DOHH2 (cell line): Measurements from ENCODE around the gene MRPL58.
"Not testable (repeated sequence)": the region's sequence is repeated elsewhere in the genome, so short reads cannot be mapped to it uniquely, and the experiment has no call there.

Experiments used
- H3F3A ChIP-seq: fragments of 200-600 bp; sonication (generic), shearing (Covaris generic); 2 replicates; pipeline ENCODE4 v1.6.0; 2016; ENCODE audit warnings: antibody characterized with exemption, mild to moderate bottlenecking; ENCODE audit not compliant: control insufficient read depth, insufficient read depth
- H3K27ac ChIP-seq: fragments of 200-600 bp; sonication (generic); 2 replicates; pipeline ENCODE4 v1.5.1; 2014; ENCODE audit warnings: low read depth, mild to moderate bottlenecking, low read length, moderate library complexity
- H3K27me3 ChIP-seq: fragments of 200-600 bp; sonication (generic); 2 replicates; pipeline ENCODE4 v1.6.1; 2014; ENCODE audit warnings: mild to moderate bottlenecking, low read length, mixed read lengths; ENCODE audit not compliant: control insufficient read depth
- H3K36me3 ChIP-seq: fragments of 200-600 bp; sonication (generic); 2 replicates; pipeline ENCODE4 v1.6.1; 2014; ENCODE audit warnings: mild to moderate bottlenecking, low read length, moderate library complexity, mixed read lengths; ENCODE audit not compliant: control insufficient read depth
- H3K4me1 ChIP-seq: fragments of 200-600 bp; sonication (generic); 2 replicates; pipeline ENCODE4 v1.6.1; 2014; ENCODE audit warnings: mild to moderate bottlenecking, low read length, mixed read lengths; ENCODE audit not compliant: control insufficient read depth
- H3K4me2 ChIP-seq: fragments of 200-600 bp; sonication (generic); 2 replicates; pipeline ENCODE4 v1.6.0; 2014; ENCODE audit warnings: mild to moderate bottlenecking, low read length, moderate library complexity
- H3K4me3 ChIP-seq: fragments of 200-600 bp; sonication (generic); 2 replicates; pipeline ENCODE4 v1.5.1; 2014; ENCODE audit warnings: mild to moderate bottlenecking, low read length, mixed read lengths
- H3K79me2 ChIP-seq: fragments of 200-600 bp; sonication (generic); 2 replicates; pipeline ENCODE4 v1.6.1; 2014; ENCODE audit warnings: mild to moderate bottlenecking, low read length, mixed read lengths; ENCODE audit not compliant: control insufficient read depth
- H3K9me2 ChIP-seq: fragments of 200-600 bp; sonication (generic); replicated peaks from 2 replicates; pipeline ENCODE4 v1.6.1; 2014; ENCODE audit warnings: mild to moderate bottlenecking, low read length, mixed read lengths; ENCODE audit not compliant: control insufficient read depth
- H3K9me3 ChIP-seq: fragments of 200-600 bp; sonication (generic); 2 replicates; pipeline ENCODE4 v1.6.1; 2014; ENCODE audit warnings: antibody characterized with exemption, low read length, mixed read lengths; ENCODE audit not compliant: control insufficient read depth, insufficient read depth
- H4K20me1 ChIP-seq: fragments of 200-600 bp; sonication (generic); 2 replicates; pipeline ENCODE4 v1.6.0; 2014; ENCODE audit warnings: low read depth, mild to moderate bottlenecking, antibody characterized with exemption, low read length, moderate library complexity; ENCODE audit not compliant: control insufficient read depth, insufficient read depth
- EZH2phosphoT487 ChIP-seq: fragments of 200-600 bp; sonication (generic); IDR thresholded peaks from 2 replicates; pipeline ENCODE4 v1.6.1; 2017; ENCODE audit warnings: borderline replicate concordance, mild to moderate bottlenecking, antibody characterized with exemption, low read length, moderate library complexity, mixed read lengths
- TF ChIP-seq, protein P1 (sequence below): fragments of 200-600 bp; sonication (generic); IDR thresholded peaks from one replicate; pipeline ENCODE4 v1.5.1; 2014; ENCODE audit warnings: antibody characterized with exemption, mild to moderate bottlenecking, low read depth, low read length; ENCODE audit not compliant: poor library complexity, severe bottlenecking

MRPL58 gene

DNA sequence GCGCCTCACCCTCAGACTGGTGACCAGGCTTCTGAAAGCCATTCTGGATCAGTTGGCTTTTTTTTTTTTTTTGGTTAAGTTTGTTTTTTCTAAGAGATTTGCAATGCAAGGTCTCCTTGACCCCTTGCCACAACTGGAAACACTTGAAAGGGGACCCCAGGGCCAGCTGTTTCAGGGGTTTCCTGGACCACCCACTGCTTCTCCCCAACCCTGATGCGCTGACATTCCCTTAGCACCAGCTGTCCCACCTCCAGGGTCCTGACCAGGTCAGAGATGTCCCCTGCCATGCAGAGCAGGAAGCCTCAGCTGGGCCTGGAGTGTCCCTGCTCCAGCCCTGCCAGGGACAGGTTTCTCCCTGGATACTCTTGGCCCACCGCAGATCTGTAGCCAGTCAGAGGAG lies 8.1 kb upstream of the MRPL58 start:
- Histone ChIP-seq H3K9me3 (no peaks in the 10 kb centered on the region), H3K79me2 (no peaks in the 10 kb centered on the region), H3K36me3 (no peaks in the 10 kb centered on the region), H3K27ac (no peak overlapping the region), H3K4me3 (no peak overlapping the region), H3F3A (no peaks in the 10 kb centered on the region), H3K4me1 (no peaks in the 10 kb centered on the region), H4K20me1 (no peaks in the 10 kb centered on the region), H3K27me3 (no peaks in the 10 kb centered on the region), H3K9me2 (no peaks in the 10 kb centered on the region), H3K4me2 (no peak overlapping the region)
- TF ChIP-seq, protein P1, sequence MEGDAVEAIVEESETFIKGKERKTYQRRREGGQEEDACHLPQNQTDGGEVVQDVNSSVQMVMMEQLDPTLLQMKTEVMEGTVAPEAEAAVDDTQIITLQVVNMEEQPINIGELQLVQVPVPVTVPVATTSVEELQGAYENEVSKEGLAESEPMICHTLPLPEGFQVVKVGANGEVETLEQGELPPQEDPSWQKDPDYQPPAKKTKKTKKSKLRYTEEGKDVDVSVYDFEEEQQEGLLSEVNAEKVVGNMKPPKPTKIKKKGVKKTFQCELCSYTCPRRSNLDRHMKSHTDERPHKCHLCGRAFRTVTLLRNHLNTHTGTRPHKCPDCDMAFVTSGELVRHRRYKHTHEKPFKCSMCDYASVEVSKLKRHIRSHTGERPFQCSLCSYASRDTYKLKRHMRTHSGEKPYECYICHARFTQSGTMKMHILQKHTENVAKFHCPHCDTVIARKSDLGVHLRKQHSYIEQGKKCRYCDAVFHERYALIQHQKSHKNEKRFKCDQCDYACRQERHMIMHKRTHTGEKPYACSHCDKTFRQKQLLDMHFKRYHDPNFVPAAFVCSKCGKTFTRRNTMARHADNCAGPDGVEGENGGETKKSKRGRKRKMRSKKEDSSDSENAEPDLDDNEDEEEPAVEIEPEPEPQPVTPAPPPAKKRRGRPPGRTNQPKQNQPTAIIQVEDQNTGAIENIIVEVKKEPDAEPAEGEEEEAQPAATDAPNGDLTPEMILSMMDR: no peak
- TF ChIP-seq EZH2phosphoT487: no peak

DNA sequence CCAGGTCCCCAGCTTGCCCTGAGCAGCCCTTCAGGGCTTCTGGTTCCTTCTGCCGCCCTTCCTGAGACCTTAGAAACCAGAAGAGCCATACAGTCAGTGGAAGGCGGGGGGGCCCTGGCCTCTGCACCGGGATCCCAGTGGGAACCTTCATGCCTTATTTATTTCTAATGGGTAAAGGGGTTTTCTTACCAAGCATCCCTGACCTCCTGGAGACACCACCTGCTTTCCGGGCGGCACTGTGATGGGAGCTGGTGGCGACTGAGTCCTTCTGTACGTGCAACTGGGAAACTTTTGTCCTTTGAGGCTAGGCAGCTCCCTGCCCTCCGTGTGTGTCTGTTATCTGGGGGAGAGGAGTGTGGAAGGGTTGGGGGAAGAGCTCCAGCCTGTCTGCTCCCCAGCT lies 7.2 kb upstream of the MRPL58 start:
- Histone ChIP-seq H4K20me1 (no peaks in the 10 kb centered on the region), H3K36me3 (no peaks in the 10 kb centered on the region), H3K79me2 (no peaks in the 10 kb centered on the region)

DNA sequence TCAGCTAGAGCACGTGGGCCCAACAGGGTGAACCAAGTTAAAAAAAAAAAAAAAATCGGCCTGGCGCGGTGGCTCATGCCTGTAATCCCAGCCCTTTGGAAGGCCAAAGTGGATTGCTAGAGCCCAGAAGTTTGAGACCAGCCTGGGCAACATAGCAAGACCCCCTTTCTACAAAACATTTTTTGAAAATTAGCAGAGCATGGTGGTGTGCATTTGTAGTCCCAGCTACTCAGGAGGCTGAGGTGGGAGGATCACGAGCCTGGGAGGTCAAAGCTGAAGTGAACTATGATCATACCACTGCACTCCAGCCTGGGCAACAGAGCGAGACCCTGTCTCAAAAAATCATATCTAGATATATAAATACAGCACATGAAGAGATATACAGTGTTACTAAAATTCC lies 6.4 kb upstream of the MRPL58 start:
- not testable (repeated sequence) for H3K4me1 ChIP-seq, H3F3A ChIP-seq, H3K4me3 ChIP-seq, H3K4me2 ChIP-seq, H3K36me3 ChIP-seq, H3K9me2 ChIP-seq, H3K79me2 ChIP-seq, H4K20me1 ChIP-seq, H3K9me3 ChIP-seq, H3K27me3 ChIP-seq, H3K27ac ChIP-seq

More for the DNA sequence above, 7.2 kb upstream of the MRPL58 start:
- TF ChIP-seq, protein P1: no peak
- no peak for TF ChIP-seq EZH2phosphoT487
- H3K4me1 ChIP-seq: no peaks in the 10 kb centered on the region
- no peaks in the 10 kb centered on the region for H3F3A ChIP-seq
- no peak overlapping the region for H3K27ac ChIP-seq
- H3K9me2 ChIP-seq: no peaks in the 10 kb centered on the region
- no peaks in the 10 kb centered on the region for H3K9me3 ChIP-seq
- no peak overlapping the region for H3K4me2 ChIP-seq
- no peak overlapping the region for H3K4me3 ChIP-seq
- no peaks in the 10 kb centered on the region for H3K27me3 ChIP-seq

- H3K4me2 ChIP-seq: no peak overlapping the region
- no peaks in the 10 kb centered on the region for H4K20me1 ChIP-seq
- H3K9me3 ChIP-seq: no peaks in the 10 kb centered on the region
- no peaks in the 10 kb centered on the region for H3K79me2 ChIP-seq
- no peaks in the 10 kb centered on the region; the same call in 1 of the 2 replicates for H3K4me1 ChIP-seq
- no peaks in the 10 kb centered on the region for H3K36me3 ChIP-seq
- no peak overlapping the region for H3K4me3 ChIP-seq
- peaks cover 3% of the 10 kb centered on the region; the same call in 1 of the 2 replicates for H3F3A ChIP-seq
- no peaks in the 10 kb centered on the region for H3K9me2 ChIP-seq
- no peak overlapping the region for H3K27ac ChIP-seq
- TF ChIP-seq, protein P1: no peak
- no peak for TF ChIP-seq EZH2phosphoT487
- no peaks in the 10 kb centered on the region for H3K27me3 ChIP-seq
Observed at GRCh38 chr17:75006653-75007052, 5.8 kb upstream of the MRPL58 start.
